Right ventricle myocardium inferior (tissue), 1 donor: ENCODE results near the gene NPW. TPM values are rescaled to one million over a fixed set of nuclear protein-coding genes. Genes with fewer than 3 reads are reported as not detected.

Source experiments
- ATAC-seq: fragments of 200-7000 bp; cut with Tn5 transposase; one replicate; pipeline ENCODE4 v1.9.1; 2020; ENCODE audit warnings: mild to moderate bottlenecking, moderate library complexity
- DNase-seq: peaks from one replicate; pipeline ENCODE4 v3.0.0; 2021; ENCODE audit errors: missing footprints
- intact Hi-C: fragments of 100-400 bp; cut with DNase I; formaldehyde crosslinking; loops from one replicate; pipeline ENCODE4 v1.11.0; 2022
- total RNA-seq: library from RNA; stranded (reverse); fragmentation: NEBNext Ultra II Directional; extraction: Animal tissue kit (Norgen Biotek cat#: 25700); gene quantifications from one replicate; pipeline ENCODE4 v1.2.1, GENCODE V29; 2021
- donor health status: DM: no; HTN: yes; CAD: no; lungs with severe emphysema.

Gene NPW
- total RNA-seq, 1 donor from 2014 or later: not detected

GRCh38 chr16:2058420-2058819 lies 38.8 kb downstream of the NPW start:
- intact Hi-C loops: no loop called here
- ATAC-seq: no peak
- no peak for DNase-seq

GRCh38 chr16:2058872-2059271 lies 39.3 kb downstream of the NPW start:
- ATAC-seq: no peak
- intact Hi-C loops: no loop called here
- DNase-seq: no peak

- no peak for ATAC-seq
- DNase-seq: no peak
- intact Hi-C loops: no loop called here
Observed at GRCh38 chr16:2060346-2060745, 40.8 kb downstream of the NPW start.

GRCh38 chr16:2061023-2061422 lies 41.4 kb downstream of the NPW start:
- no peak for ATAC-seq
- no peak for DNase-seq
- intact Hi-C loops: no loop called here

- no peak for ATAC-seq
- DNase-seq: no peak
- intact Hi-C loops: no loop called here
Observed at GRCh38 chr16:2061526-2061925, 41.9 kb downstream of the NPW start.

GRCh38 chr16:2062801-2063200 lies 43.2 kb downstream of the NPW start:
- DNase-seq: no peak
- ATAC-seq: no peak
- intact Hi-C loops: no loop called here

GRCh38 chr16:2063861-2064260 lies 44.3 kb downstream of the NPW start:
- no peak for ATAC-seq
- intact Hi-C loops: no loop called here
- no peak for DNase-seq

- ATAC-seq (no peak), DNase-seq (no peak)
- intact Hi-C loops: no loop called here
Observed at GRCh38 chr16:2064368-2064945, 44.9 kb downstream of the NPW start.

- intact Hi-C loops: no loop called here
- DNase-seq (no peak), ATAC-seq (no peak)
Observed at GRCh38 chr16:2066139-2066538, 46.6 kb downstream of the NPW start.

Other genes with a start within 250 kb of the NPW start
- 33.9 TPM for gene NME3, start 248.2 kb upstream of the NPW start, total RNA-seq
- 8.2 TPM for gene EME2, start 247.0 kb upstream of the NPW start, total RNA-seq
- 80.8 TPM for gene MRPS34, start 246.7 kb upstream of the NPW start, total RNA-seq
- gene SPSB3, start 237.2 kb upstream of the NPW start, total RNA-seq: 36.1 TPM
- 37.9 TPM for gene NUBP2, start 236.8 kb upstream of the NPW start, total RNA-seq
- gene IGFALS, start 226.1 kb upstream of the NPW start, total RNA-seq: not detected
- 171 TPM for gene HAGH, start 193.0 kb upstream of the NPW start, total RNA-seq
- 28.3 TPM for gene FAHD1, start 192.6 kb upstream of the NPW start, total RNA-seq
- gene MEIOB, start 147.6 kb upstream of the NPW start, total RNA-seq: not detected
- not detected for gene HS3ST6, start 101.4 kb upstream of the NPW start, total RNA-seq
- gene MSRB1, start 76.6 kb upstream of the NPW start, total RNA-seq: 25.3 TPM
- 271 TPM for gene RPL3L, start 65.1 kb upstream of the NPW start, total RNA-seq
- gene NDUFB10, start 60.2 kb upstream of the NPW start, total RNA-seq: 737 TPM
- gene RPS2, start 55.0 kb upstream of the NPW start, total RNA-seq: 907 TPM
- not detected for gene RNF151, start 52.9 kb upstream of the NPW start, total RNA-seq
- gene TBL3, start 47.7 kb upstream of the NPW start, total RNA-seq: 24.9 TPM
- gene NOXO1, start 38.3 kb upstream of the NPW start, total RNA-seq: 0.22 TPM
- gene GFER, start 35.6 kb upstream of the NPW start, total RNA-seq: 25.8 TPM
- 0.62 TPM for gene SYNGR3, start 29.8 kb upstream of the NPW start, total RNA-seq
- 18.5 TPM for gene ZNF598, start 10.0 kb upstream of the NPW start, total RNA-seq
- gene NHERF2, start 7.1 kb downstream of the NPW start, total RNA-seq: 292 TPM
- 23.3 TPM for gene NTHL1, start 28.0 kb downstream of the NPW start, total RNA-seq
- 62.8 TPM for gene TSC2, start 28.2 kb downstream of the NPW start, total RNA-seq
- 85.8 TPM for gene PKD1, start 116.1 kb downstream of the NPW start, total RNA-seq
- gene RAB26, start 128.8 kb downstream of the NPW start, total RNA-seq: 0.87 TPM
- 27.3 TPM for gene TRAF7, start 136.0 kb downstream of the NPW start, total RNA-seq
- gene CASKIN1, start 176.8 kb downstream of the NPW start, total RNA-seq: 5.8 TPM
- 25.3 TPM for gene MLST8, start 185.7 kb downstream of the NPW start, total RNA-seq
- gene BRICD5, start 191.1 kb downstream of the NPW start, total RNA-seq: 13.2 TPM
- gene PGP, start 195.1 kb downstream of the NPW start, total RNA-seq: 35.1 TPM
- gene E4F1, start 203.8 kb downstream of the NPW start, total RNA-seq: 14.1 TPM
- gene DNASE1L2, start 216.7 kb downstream of the NPW start, total RNA-seq: 0.49 TPM
- gene ECI1, start 231.8 kb downstream of the NPW start, total RNA-seq: 205 TPM
- gene RNPS1, start 248.3 kb downstream of the NPW start, total RNA-seq: 105 TPM